ENCODE data around the gene POLR2I. TPM values are rescaled to one million over a fixed set of nuclear protein-coding genes. Genes with fewer than 3 reads are reported as not detected.

Gene POLR2I
- total RNA-seq, 1 experiment from 2014 or later = 146 TPM

DNA sequence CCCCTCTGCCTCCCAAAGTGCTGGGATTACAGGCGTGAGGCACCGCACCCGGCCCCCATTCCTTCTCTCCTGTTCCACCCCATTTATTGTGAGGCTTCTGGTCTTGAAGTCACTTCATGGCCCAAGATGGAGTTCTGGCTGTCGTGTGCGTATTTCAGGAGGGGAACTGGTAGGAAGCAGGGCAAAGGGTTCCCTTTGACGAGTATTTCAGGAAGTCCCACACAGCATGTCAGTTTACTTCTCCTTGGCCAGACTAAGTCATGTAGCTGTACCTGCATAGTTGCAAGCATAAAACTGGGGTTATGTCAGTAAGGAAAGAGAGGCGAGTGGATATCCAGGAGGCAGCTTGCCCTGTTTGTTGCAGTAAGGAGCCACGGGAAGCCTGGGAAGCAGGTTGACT is 49.8 kb downstream of the POLR2I start:
- Histone ChIP-seq H3K56ac (ENCODE audit: insufficient read length, low read depth, low read length) (no peak overlapping the region), H2BK12ac (ENCODE audit: insufficient read length, low read depth, low read length) (no peak overlapping the region), H4K5ac (ENCODE audit: insufficient read length, low read depth, low read length) (no peak overlapping the region), H3K9ac (ENCODE audit: extremely low read depth, insufficient read length, low read length) (no peak overlapping the region), H3K27ac (ENCODE audit: insufficient read length, low read depth, low read length) (no peak overlapping the region), H3T11ph (ENCODE audit: low read length) (no peak overlapping the region), H3K4me1 (ENCODE audit: insufficient read depth, low read length) (no peaks in the 10 kb centered on the region), H2BK120ac (ENCODE audit: low read depth, low read length, poor library complexity, severe bottlenecking) (no peak overlapping the region), H3K27me3 (ENCODE audit: insufficient read depth, low read length) (no peaks in the 10 kb centered on the region), H2AFZ (ENCODE audit: low read length) (no peak overlapping the region), H3K79me1 (ENCODE audit: insufficient read depth, low read depth, low read length, poor library complexity, severe bottlenecking) (no peaks in the 10 kb centered on the region), H3K18ac (ENCODE audit: insufficient read length, low read depth, low read length) (no peak overlapping the region), H2BK15ac (ENCODE audit: low read depth, low read length) (no peak overlapping the region), H3K23me2 (ENCODE audit: insufficient read length, low read depth, low read length, poor library complexity, severe bottlenecking) (no peaks in the 10 kb centered on the region), H2BK5ac (ENCODE audit: insufficient read length, low read length) (no peak overlapping the region), H3K4ac (ENCODE audit: low read depth, low read length) (no peak overlapping the region), H3K4me2 (ENCODE audit: insufficient read depth, insufficient read length, low read length) (no peak overlapping the region), H3K14ac (ENCODE audit: insufficient read depth, low read length) (no peak overlapping the region), H3K9me3 (ENCODE audit: control insufficient read depth, low read depth, low read length) (no peaks in the 10 kb centered on the region), H4K91ac (ENCODE audit: insufficient read length, low read depth, low read length) (no peak overlapping the region), H2AK5ac (ENCODE audit: insufficient read length, low read length) (no peak overlapping the region), H4K20me1 (ENCODE audit: control insufficient read depth, insufficient read depth, insufficient read length) (no peaks in the 10 kb centered on the region), H2BK20ac (ENCODE audit: low read depth, low read length, poor library complexity, severe bottlenecking) (no peak overlapping the region), H3K79me2 (ENCODE audit: insufficient read depth, low read length) (no peaks in the 10 kb centered on the region), H4K8ac (replicated peaks; ENCODE audit: insufficient read length, low read depth, low read length) (no peak overlapping the region), H3K23ac (ENCODE audit: insufficient read length, low read depth, low read length) (no peak overlapping the region)
- no peak overlapping the region for H3K27ac Mint-ChIP-seq
- H3K9me3 Mint-ChIP-seq = peaks cover 0 to 3% of the 10 kb centered on the region in 2 experiments; a peak in 2 of 5 replicates
- TF ChIP-seq, protein P1, sequence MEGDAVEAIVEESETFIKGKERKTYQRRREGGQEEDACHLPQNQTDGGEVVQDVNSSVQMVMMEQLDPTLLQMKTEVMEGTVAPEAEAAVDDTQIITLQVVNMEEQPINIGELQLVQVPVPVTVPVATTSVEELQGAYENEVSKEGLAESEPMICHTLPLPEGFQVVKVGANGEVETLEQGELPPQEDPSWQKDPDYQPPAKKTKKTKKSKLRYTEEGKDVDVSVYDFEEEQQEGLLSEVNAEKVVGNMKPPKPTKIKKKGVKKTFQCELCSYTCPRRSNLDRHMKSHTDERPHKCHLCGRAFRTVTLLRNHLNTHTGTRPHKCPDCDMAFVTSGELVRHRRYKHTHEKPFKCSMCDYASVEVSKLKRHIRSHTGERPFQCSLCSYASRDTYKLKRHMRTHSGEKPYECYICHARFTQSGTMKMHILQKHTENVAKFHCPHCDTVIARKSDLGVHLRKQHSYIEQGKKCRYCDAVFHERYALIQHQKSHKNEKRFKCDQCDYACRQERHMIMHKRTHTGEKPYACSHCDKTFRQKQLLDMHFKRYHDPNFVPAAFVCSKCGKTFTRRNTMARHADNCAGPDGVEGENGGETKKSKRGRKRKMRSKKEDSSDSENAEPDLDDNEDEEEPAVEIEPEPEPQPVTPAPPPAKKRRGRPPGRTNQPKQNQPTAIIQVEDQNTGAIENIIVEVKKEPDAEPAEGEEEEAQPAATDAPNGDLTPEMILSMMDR (conservative IDR thresholded peaks at IDR 0.05) = no peak
- H3K27me3 Mint-ChIP-seq (ENCODE audit: low read depth) = no peaks in the 10 kb centered on the region
- no CpG with 5 or more reads among the region's 8 CpGs for WGBS (ENCODE audit: extremely low coverage, insufficient read length, low lambda C conversion rate)
- peaks cover 58 to 87% (median 65%) of the 10 kb centered on the region in 3 experiments for H3K36me3 Mint-ChIP-seq (ENCODE audit: insufficient read depth in 1 of 3, low read depth in 3 of 3)
- no peak overlapping the region for H3K4me3 Mint-ChIP-seq
- DNase-seq = no peak
- no peaks in the 10 kb centered on the region for H3K4me1 Mint-ChIP-seq

Other genes with a start within 250 kb of the POLR2I start
- gene APLP1, start 246.3 kb downstream of the POLR2I start, total RNA-seq (2021) = 29.9 and 36.9 TPM in 2 replicates
- 18.4 and 18.8 TPM in 2 replicates for gene NFKBID, start 214.3 kb downstream of the POLR2I start, total RNA-seq (2021)
- gene HCST, start 212.3 kb downstream of the POLR2I start, total RNA-seq (2021) = 0.68 and 1.8 TPM in 2 replicates
- not detected in 2 replicates for gene TYROBP, start 206.6 kb downstream of the POLR2I start, total RNA-seq (2021)
- gene LRFN3, start 178.5 kb downstream of the POLR2I start, total RNA-seq (2021) = 18.4 and 20.5 TPM in 2 replicates
- gene SDHAF1, start 119.7 kb downstream of the POLR2I start, total RNA-seq (2021) = 14.7 and 16.0 TPM in 2 replicates
- 19.2 and 20.4 TPM in 2 replicates for gene SYNE4, start 106.1 kb downstream of the POLR2I start, total RNA-seq (2021)
- gene ALKBH6, start 100.7 kb downstream of the POLR2I start, total RNA-seq (2021) = 28.0 and 32.5 TPM in 2 replicates
- 19.7 and 20.9 TPM in 2 replicates for gene CLIP3, start 82.0 kb downstream of the POLR2I start, total RNA-seq (2021)
- gene THAP8, start 60.6 kb downstream of the POLR2I start, total RNA-seq (2021) = 5.1 and 5.4 TPM in 2 replicates
- 28.5 and 30.0 TPM in 2 replicates for gene WDR62, start 60.0 kb downstream of the POLR2I start, total RNA-seq (2021)
- gene OVOL3, start 3.7 kb downstream of the POLR2I start, total RNA-seq (2021) = not detected in 2 replicates
- gene TBCB, start 593 bp upstream of the POLR2I start, total RNA-seq (2021) = 203 and 216 TPM in 2 replicates
- gene CAPNS1, start 25.2 kb upstream of the POLR2I start, total RNA-seq (2021) = 379 and 399 TPM in 2 replicates
- not detected in 2 replicates for gene COX7A1, start 37.6 kb upstream of the POLR2I start, total RNA-seq (2021)
- gene ZNF565, start 99.8 kb upstream of the POLR2I start, total RNA-seq (2021) = 4.8 and 5.3 TPM in 2 replicates
- 166 and 167 TPM in 2 replicates for gene ZNF146, start 100.2 kb upstream of the POLR2I start, total RNA-seq (2021)

Measured in H9 (cell line).